Fibroblast of lung (primary cell): ENCODE results near the gene OLFML1.

ENCODE experiments used
- CTCF ChIP-seq, 2 donors: IDR thresholded peaks in 1 of 2; conservative IDR thresholded peaks in 1 of 2; 1 replicate in 1 of 2; 2 replicates in 1 of 2; pipeline ENCODE4 v1.5.1; 2011 to 2012; ENCODE audit warnings: low read length in 2 of 2, control low read depth in 1 of 2, inconsistent platforms in 1 of 2, low read depth in 1 of 2, mild to moderate bottlenecking in 1 of 2
- EZH2 ChIP-seq: IDR thresholded peaks from 2 replicates; pipeline ENCODE4 v1.5.1; 2012; ENCODE audit warnings: low read length, control low read depth, mild to moderate bottlenecking; ENCODE audit errors: missing control alignments

- TF ChIP-seq CTCF (conservative IDR thresholded peaks at IDR 0.05 in 1 of 2, IDR thresholded peaks at IDR 0.05 in 1 of 2; ENCODE audit: low read depth in 1 of 2, low read length in 2 of 2) (no peak), EZH2 (no peak)
These were observed 3.4 kb downstream of the OLFML1 start for GRCh38 chr11:7488681-7489080.
